ENCODE data around the gene A2M. TPM values are rescaled to one million over a fixed set of nuclear protein-coding genes. Genes with fewer than 3 reads are reported as not detected.

The A2M gene
- total RNA-seq, 2 experiments from 2014 or later, result not detected

GRCh38 chr12:9096563-9097176 is 19.0 kb downstream of the A2M start:
- H3K4me3 Mint-ChIP-seq, result no peak overlapping the region

DNA sequence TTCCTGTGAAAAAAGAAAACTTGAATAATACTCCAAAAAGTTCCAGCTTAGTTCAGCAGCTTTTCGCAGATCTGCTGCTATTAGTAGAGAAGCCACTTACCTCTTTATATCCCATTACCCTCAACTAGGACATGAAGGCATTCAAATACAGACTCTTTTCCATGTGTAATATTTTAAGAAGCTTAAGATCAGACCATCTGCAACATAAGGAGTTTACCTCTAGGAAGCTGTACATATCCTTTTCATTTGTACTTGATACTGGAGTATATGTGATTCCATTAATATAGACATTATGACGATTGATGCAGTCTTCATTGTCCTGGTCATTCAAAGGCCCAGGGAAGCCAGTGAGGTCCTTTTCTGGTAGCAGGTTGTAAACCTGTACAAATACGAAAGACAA is 20.4 kb downstream of the A2M start:
- no peak for DNase-seq
- Mint-ChIP-seq H3K36me3 (no peaks in the 10 kb centered on the region), H3K4me3 (no peak overlapping the region), H3K27me3 (no peaks in the 10 kb centered on the region), H3K27ac (no peak overlapping the region), H3K9me3 (no peaks in the 10 kb centered on the region), H3K4me1 (peaks cover 2% of the 10 kb centered on the region)

More at GRCh38 chr12:9096563-9097176, 19.0 kb downstream of the A2M start:
- Mint-ChIP-seq H3K36me3 (no peaks in the 10 kb centered on the region), H3K9me3 (no peaks in the 10 kb centered on the region), H3K27ac (no peak overlapping the region), H3K4me1 (peaks cover 2% of the 10 kb centered on the region), H3K27me3 (no peaks in the 10 kb centered on the region)
- DNase-seq, result no peak

GRCh38 chr12:9094512-9095206 is 21.1 kb downstream of the A2M start:
- Mint-ChIP-seq H3K4me1 (peaks cover 2% of the 10 kb centered on the region), H3K27me3 (no peaks in the 10 kb centered on the region), H3K36me3 (no peaks in the 10 kb centered on the region), H3K4me3 (no peak overlapping the region), H3K27ac (no peak overlapping the region), H3K9me3 (no peaks in the 10 kb centered on the region)
- no peak for DNase-seq

- Mint-ChIP-seq H3K4me3 (no peak overlapping the region), H3K36me3 (no peaks in the 10 kb centered on the region), H3K9me3 (no peaks in the 10 kb centered on the region), H3K27me3 (no peaks in the 10 kb centered on the region), H3K27ac (no peak overlapping the region), H3K4me1 (peaks cover 2% of the 10 kb centered on the region)
- no peak for DNase-seq
These were observed 23.7 kb downstream of the A2M start for GRCh38 chr12:9091891-9092598.

- H3K4me1 Mint-ChIP-seq, result no peaks in the 10 kb centered on the region
These were observed 25.5 kb downstream of the A2M start for GRCh38 chr12:9090220-9090619.

DNA sequence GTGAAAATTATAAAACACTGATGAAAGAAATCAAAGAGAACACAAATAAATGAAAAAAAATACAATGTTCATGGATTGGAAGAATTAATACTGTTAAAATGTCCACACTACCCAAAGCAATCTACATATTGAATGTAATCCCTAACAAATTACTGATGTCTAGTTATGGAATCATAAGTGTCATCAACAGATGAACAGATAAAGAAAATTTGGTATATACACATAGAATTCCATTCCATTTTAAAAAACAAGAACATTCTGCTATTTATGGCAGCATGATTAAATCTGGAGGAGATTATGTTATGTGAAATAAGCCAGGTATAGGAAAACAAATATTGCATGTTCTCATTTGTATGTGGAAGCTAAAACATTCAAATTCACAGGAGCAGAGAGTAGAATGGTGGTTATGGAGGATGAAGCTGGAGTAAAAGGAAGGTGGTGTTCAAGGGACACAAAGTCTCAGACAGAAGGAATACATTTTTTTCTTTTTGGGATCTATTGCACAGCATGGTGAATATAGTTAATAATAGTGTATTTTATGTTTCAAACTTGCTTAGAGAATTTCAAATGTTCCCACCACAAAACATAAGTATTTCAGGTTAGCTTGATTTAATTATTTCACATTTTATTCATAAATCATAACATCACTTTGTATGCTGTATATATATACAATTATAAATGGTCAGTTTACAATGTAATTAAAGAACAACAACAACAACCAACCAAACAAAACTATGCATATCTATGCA is 28.5 kb downstream of the A2M start:
- H3K36me3 Mint-ChIP-seq, result peaks cover 10% of the 10 kb centered on the region
- H3K4me3 Mint-ChIP-seq, result no peak overlapping the region
- DNase-seq, result no peak
- H3K27me3 Mint-ChIP-seq, result no peaks in the 10 kb centered on the region
- H3K27ac Mint-ChIP-seq, result no peak overlapping the region
- peaks cover 19% of the 10 kb centered on the region for H3K9me3 Mint-ChIP-seq
- H3K4me1 Mint-ChIP-seq, result no peaks in the 10 kb centered on the region

More at GRCh38 chr12:9090220-9090619, 25.5 kb downstream of the A2M start:
- no peak overlapping the region for H3K4me3 Mint-ChIP-seq
- H3K27ac Mint-ChIP-seq, result no peak overlapping the region
- no peak for DNase-seq
- H3K9me3 Mint-ChIP-seq, result peaks cover 5% of the 10 kb centered on the region
- H3K27me3 Mint-ChIP-seq, result no peaks in the 10 kb centered on the region
- no peaks in the 10 kb centered on the region for H3K36me3 Mint-ChIP-seq

DNA sequence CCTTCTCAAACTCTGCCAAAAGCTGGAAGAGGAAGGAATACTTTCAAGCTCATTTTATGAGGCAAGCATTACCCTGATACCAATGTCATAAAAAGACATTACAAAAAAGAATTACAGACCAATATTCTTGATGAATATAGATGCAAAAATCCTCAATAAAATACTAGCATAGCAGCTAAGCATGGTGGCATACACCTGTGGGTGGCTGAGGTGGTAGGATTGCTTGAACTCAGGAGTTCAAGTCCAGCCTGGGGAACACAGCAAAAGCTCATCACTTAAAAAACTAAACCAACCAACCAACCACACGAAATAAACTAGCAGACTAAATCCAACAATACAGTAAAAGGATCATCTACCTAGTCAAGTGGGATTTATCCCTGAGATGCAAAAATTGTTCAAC is 29.6 kb downstream of the A2M start:
- no peak for DNase-seq
- Mint-ChIP-seq H3K27me3 (no peaks in the 10 kb centered on the region), H3K9me3 (peaks cover 24% of the 10 kb centered on the region), H3K36me3 (peaks cover 10% of the 10 kb centered on the region), H3K4me3 (no peak overlapping the region), H3K4me1 (no peaks in the 10 kb centered on the region), H3K27ac (no peak overlapping the region)

GRCh38 chr12:9084417-9084816 is 31.3 kb downstream of the A2M start:
- peaks cover 10% of the 10 kb centered on the region for H3K36me3 Mint-ChIP-seq
- peaks cover 24% of the 10 kb centered on the region for H3K9me3 Mint-ChIP-seq
- DNase-seq, result no peak
- no peaks in the 10 kb centered on the region for H3K4me1 Mint-ChIP-seq
- no peak overlapping the region for H3K27ac Mint-ChIP-seq
- no peak overlapping the region for H3K4me3 Mint-ChIP-seq
- H3K27me3 Mint-ChIP-seq, result no peaks in the 10 kb centered on the region

GRCh38 chr12:9083793-9084192 is 31.9 kb downstream of the A2M start:
- H3K27ac Mint-ChIP-seq, result no peak overlapping the region
- no peak overlapping the region for H3K4me3 Mint-ChIP-seq
- H3K27me3 Mint-ChIP-seq, result no peaks in the 10 kb centered on the region
- no peak for DNase-seq
- H3K36me3 Mint-ChIP-seq, result peaks cover 10% of the 10 kb centered on the region
- no peaks in the 10 kb centered on the region for H3K4me1 Mint-ChIP-seq
- peaks cover 24% of the 10 kb centered on the region for H3K9me3 Mint-ChIP-seq

- Mint-ChIP-seq H3K27me3 (peaks cover 3% of the 10 kb centered on the region), H3K27ac (no peak overlapping the region), H3K4me3 (no peak overlapping the region), H3K9me3 (peaks cover 24% of the 10 kb centered on the region), H3K36me3 (peaks cover 10% of the 10 kb centered on the region), H3K4me1 (no peaks in the 10 kb centered on the region)
- DNase-seq, result no peak
These were observed 33.9 kb downstream of the A2M start for GRCh38 chr12:9081667-9082427.

GRCh38 chr12:9079883-9080675 is 35.6 kb downstream of the A2M start:
- H3K27ac Mint-ChIP-seq, result no peak overlapping the region
- no peaks in the 10 kb centered on the region for H3K4me1 Mint-ChIP-seq
- peaks cover 3% of the 10 kb centered on the region for H3K27me3 Mint-ChIP-seq
- no peak for DNase-seq
- H3K4me3 Mint-ChIP-seq, result no peak overlapping the region
- peaks cover 19% of the 10 kb centered on the region for H3K9me3 Mint-ChIP-seq
- H3K36me3 Mint-ChIP-seq, result peaks cover 10% of the 10 kb centered on the region

DNA sequence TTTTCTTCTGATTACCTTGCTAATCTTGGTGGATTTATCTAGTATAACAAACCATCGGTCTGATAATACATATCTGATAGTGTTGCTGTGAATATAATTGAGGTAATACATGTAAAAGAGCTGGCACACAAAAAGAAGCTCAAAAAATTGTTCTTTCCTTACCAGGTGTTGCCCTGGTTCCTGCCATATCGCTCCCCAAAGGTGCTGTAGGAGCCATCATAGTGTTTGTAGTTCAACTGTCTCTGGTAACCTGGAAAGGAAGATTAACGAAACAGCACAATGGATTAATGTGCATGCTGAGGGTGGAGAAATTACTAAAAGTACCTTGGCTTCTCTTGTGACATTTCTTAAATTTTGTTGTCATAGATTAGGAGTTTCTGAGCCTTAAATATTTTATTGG is 36.6 kb downstream of the A2M start:
- Mint-ChIP-seq H3K36me3 (peaks cover 9% of the 10 kb centered on the region), H3K27me3 (peaks cover 3% of the 10 kb centered on the region), H3K9me3 (peaks cover 13% of the 10 kb centered on the region), H3K27ac (no peak overlapping the region), H3K4me3 (no peak overlapping the region), H3K4me1 (no peaks in the 10 kb centered on the region)
- no peak for DNase-seq

DNA sequence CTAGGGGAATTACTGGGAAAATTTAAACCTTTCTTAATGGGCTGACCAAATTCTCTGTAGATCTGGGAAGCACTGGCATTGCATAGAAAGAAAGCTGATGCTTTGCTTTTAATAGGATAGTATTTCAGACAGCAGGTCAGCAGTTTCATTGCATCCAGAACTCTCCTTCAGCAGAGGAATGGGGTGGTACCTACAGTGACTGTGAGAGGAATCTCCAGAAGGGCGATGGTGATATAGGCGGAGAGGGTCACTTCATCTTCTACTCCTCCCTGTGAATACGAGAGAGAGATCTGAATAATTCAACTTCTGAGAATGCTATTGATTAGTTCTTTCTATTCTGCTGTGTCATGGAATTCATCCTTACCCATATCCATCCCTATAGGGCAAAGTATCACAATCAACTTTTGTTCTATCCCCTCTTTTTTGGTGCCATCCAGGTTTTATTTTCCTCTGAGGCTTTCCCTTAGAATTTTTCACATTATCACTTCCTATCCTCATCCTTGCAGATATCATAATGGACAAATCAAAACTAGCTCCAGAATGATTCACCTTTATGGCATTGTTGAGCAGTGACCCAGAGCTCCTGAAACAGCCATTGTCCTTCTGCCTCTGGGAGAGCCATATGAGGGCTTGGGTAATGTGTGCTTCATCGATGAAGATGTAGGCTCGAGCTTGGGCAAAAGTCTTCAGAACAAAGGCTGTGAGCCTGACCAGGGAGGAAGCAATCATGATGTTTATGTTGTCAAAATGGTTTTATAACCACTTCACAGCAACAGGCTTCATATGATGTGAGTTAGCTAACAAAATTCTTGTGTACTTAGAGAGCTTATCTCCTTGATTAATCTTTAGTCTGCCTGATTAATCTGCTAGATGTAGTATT is 38.3 kb downstream of the A2M start:
- Mint-ChIP-seq H3K4me1 (no peaks in the 10 kb centered on the region), H3K36me3 (no peaks in the 10 kb centered on the region)
- DNase-seq, result no peak

More for the DNA sequence above, 38.3 kb downstream of the A2M start:
- Mint-ChIP-seq H3K4me3 (no peak overlapping the region), H3K9me3 (peaks cover 6% of the 10 kb centered on the region), H3K27me3 (peaks cover 3% of the 10 kb centered on the region), H3K27ac (no peak overlapping the region)

Data from activated naive CD8-positive, alpha-beta T cell treated with anti-CD3 and anti-CD28 coated beads for 36 hours (primary cell).